GM19452 (cell line): ENCODE results near the gene GLB1L3.

Experiments used
- ATAC-seq: cut with Tn5 transposase; IDR thresholded peaks from one replicate; pipeline ENCODE4 v1.9.1; 2021; ENCODE audit not compliant: unreplicated experiment

GLB1L3 gene

GRCh38 chr11:134275534-134276395, at the start of gene GLB1L3:
Gene GLB1L3, plus strand, starts transcription at chr11:134276379. Its CDS starts 362 bp downstream, at chr11:134276741.
- peak; percentile 65 for ATAC-seq

- no peak for ATAC-seq
Measured at GRCh38 chr11:134226806-134227325, 49.3 kb upstream of the GLB1L3 start.

- ATAC-seq, result peak; percentile 48
Measured at GRCh38 chr11:134228625-134229024, 47.6 kb upstream of the GLB1L3 start.

- no peak for ATAC-seq
Measured at GRCh38 chr11:134229126-134229790, 46.9 kb upstream of the GLB1L3 start.

GRCh38 chr11:134230339-134230738, 45.8 kb upstream of the GLB1L3 start:
- ATAC-seq, result no peak

GRCh38 chr11:134231958-134232659, 44.1 kb upstream of the GLB1L3 start:
- ATAC-seq, result peak; percentile 35

- no peak for ATAC-seq
Measured at GRCh38 chr11:134233729-134234179, 42.4 kb upstream of the GLB1L3 start.

- ATAC-seq, result no peak
Measured at GRCh38 chr11:134235399-134235798, 40.8 kb upstream of the GLB1L3 start.

- no peak for ATAC-seq
Measured at GRCh38 chr11:134236834-134237556, 39.2 kb upstream of the GLB1L3 start.

- no peak for ATAC-seq
Measured at GRCh38 chr11:134237557-134237922, 38.6 kb upstream of the GLB1L3 start.

- no peak for ATAC-seq
Measured at GRCh38 chr11:134238956-134239355, 37.2 kb upstream of the GLB1L3 start.

- no peak for ATAC-seq
Measured at GRCh38 chr11:134240592-134240991, 35.6 kb upstream of the GLB1L3 start.

GRCh38 chr11:134242376-134242775, 33.8 kb upstream of the GLB1L3 start:
- no peak for ATAC-seq

GRCh38 chr11:134243913-134244312, 32.3 kb upstream of the GLB1L3 start:
- ATAC-seq, result no peak

- ATAC-seq, result peak; percentile 80
Measured at GRCh38 chr11:134244593-134244992, 31.6 kb upstream of the GLB1L3 start.

GRCh38 chr11:134245434-134245833, 30.7 kb upstream of the GLB1L3 start:
- no peak for ATAC-seq

GRCh38 chr11:134246100-134246499, 30.1 kb upstream of the GLB1L3 start:
- no peak for ATAC-seq

GRCh38 chr11:134246678-134247077, 29.5 kb upstream of the GLB1L3 start:
- ATAC-seq, result no peak

GRCh38 chr11:134248910-134249480, 27.2 kb upstream of the GLB1L3 start:
- no peak for ATAC-seq

- no peak for ATAC-seq
Measured at GRCh38 chr11:134250246-134250645, 25.9 kb upstream of the GLB1L3 start.
